ENCODE results near the gene MB.

The MB gene

DNA sequence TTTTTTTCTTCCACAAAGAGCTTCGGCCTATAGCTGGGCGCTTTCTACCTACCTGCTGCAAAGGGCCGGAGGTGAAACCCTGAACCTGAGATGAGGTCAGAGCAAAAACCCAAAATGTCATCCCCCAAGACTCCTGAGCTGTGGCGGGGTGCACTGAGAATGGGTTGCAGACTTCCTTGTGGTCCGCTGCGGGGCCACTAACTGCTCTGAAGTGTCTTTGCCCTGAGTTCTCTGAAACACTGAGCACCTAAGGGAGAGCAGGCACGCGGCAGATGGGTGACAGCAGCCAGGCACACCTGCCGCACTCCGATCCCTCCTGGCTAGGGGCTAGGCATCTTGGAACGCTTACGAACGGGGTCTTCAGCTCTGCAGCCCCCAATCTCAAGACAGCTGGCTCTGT, 47.2 kb downstream of the MB start:
- DNase-seq, result no peak

DNA sequence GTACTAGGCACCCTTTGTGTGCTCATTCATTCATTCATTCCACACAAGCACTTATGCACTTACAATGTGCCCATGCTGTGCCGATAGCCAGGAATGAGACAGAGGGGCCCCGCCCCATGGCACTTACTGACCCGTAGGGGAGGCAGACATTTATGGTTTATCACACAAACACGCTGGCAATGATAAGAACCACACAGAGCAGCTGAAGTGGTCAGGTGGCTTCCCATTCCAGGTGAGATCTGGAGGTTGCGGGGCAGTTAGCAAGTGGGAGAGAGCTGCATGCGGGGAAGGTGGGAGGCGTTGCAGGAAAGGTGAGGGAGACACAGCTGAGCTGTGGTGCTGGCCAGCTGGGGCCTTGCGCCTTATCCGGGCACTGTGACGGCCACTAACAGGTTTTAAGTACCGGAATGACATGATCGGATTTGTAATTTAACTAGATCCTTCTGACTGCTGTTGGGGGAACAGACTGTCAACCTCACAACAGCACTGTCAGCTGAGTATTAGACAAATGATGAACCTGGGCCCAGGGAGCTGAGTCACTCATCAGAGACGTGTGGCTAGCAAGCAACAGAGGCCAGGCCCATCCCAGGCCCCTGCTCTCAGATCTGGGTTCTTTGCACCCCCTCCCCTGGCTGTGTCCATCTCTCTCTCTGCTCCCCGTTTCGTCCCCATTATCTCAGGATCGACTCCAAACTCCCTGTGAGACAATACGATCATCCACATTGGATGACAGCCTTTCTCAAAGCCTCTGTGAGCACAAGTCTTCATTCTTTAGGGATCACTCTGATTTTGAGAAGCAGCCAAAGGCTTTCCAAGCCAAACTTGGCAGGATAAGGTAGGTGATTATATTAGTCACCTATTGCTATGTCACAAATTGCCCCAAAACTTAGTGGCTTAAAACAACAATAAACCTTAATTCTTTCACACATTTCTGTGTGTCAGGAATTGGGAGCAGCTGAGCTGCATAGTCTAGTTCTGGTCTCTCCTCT, 48.1 kb downstream of the MB start:
- DNase-seq, result no peak

DNA sequence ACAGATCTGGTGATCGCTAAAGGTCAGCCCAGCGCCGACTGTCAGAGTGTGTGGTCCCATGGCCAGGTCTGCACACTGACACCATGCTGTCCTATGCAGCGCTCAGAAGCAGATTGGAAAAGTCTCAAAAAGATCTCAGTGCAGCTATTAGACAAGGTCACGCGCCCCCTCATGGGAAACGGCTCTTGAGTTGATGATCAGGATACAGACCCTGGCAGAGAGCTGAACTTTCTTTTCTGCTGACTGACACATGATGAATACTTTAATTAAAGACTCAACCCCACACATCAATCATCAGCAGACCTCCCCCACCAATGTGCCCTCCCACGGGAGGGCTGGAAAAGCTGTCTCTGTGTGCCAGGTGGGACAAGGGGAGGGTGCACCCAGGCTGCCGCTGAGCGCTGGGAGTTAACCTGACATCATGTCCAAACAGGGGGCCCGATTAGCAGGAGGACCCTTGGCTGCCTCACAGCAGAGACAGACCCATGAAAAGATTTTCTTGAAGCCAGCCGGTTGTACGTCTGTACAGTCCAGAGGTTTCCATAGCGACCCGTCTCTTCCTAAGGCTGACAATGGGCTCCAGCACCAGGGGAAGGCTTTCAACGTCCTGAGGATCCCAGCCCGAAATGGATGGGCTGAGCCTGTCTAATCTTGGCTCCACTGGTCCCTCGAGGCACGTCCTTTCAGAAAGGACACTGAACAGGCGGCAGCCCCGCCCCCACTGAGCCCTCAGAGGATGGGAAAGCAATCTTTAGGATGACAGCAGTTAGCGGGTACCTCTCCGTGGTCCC, 49.6 kb downstream of the MB start:
- no peak for DNase-seq

- no peak for DNase-seq
Measured at GRCh38 chr22:35564975-35565867, 51.9 kb downstream of the MB start.

DNA sequence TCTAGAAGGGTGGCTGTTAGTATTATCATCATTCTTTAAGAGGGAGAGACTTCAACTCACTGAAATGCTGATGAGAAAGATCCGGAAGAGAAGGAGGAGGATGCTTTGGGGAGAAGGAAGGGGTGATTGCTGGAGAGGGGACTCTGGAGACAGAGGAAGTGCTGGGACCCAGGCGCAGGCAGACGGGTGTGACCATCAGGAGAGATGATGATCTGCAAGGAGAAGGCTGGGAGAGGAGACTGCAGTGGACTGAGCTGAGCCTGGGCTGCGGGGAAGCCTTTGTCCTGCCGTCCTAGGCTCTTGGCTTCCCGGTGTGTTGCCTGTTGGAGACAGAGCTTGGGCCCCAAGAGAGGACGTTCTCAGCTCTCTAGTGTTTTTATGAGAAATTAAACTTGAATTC, 53.9 kb downstream of the MB start:
- DNase-seq, result no peak

DNA sequence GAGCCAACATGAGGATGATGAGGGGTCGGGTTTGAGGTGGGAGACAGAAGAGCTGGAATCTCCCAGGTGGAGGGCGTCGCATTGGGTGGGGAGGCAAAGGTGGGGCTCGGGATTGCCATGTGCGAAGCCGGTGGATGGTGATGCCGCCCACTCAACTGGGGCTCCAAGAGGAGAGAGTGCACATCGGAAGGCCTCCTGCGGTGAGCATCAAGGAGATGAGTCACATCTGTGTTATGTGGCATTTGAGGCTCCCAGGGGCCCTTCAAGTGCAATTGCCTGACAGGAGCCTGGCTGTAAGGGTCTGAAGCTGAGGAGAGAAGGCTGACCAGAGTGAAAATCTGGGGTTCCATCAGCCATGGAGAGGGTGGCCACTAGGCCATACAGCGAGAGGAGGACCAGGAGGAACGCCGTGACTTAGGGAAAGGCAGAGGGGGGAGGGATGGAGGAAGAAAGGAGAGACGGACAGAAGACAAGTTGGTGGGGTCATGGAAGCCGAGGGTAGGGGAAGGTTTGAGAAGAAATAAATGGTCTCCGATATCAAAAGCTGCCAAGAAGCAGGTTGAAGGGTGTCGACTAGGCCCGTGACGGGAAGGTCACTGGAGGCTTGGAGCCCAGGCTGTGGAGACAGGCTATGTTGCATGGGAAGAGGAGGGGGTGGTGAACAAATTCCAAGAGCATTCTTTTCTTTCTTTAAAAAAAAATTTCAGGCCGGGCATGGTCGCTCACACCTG, 55.2 kb downstream of the MB start:
- DNase-seq, result no peak

- DNase-seq, result no peak
Measured at GRCh38 chr22:35560824-35561223, 56.3 kb downstream of the MB start.

DNA sequence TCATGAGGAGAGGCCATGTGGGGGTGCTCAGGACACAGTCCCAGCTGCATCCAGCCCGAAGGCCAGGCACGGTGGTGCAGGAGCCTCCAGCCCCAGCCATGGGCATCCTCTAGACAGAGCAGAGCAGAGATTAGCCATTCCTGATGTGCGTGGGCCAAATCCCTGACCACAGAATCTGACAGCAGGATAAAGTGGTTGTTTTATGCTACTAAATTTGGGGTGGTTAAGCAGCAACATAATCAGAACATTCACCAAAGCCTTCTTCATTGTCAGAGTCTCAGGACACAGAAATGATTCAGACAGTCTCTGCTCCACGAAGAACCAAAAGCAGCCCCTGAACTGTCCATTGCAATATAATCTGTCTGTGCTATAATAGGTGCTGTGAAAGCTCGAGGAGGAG, 56.8 kb downstream of the MB start:
- DNase-seq, result no peak

GRCh38 chr22:35559354-35560005, 57.6 kb downstream of the MB start:
- DNase-seq, result no peak

DNA sequence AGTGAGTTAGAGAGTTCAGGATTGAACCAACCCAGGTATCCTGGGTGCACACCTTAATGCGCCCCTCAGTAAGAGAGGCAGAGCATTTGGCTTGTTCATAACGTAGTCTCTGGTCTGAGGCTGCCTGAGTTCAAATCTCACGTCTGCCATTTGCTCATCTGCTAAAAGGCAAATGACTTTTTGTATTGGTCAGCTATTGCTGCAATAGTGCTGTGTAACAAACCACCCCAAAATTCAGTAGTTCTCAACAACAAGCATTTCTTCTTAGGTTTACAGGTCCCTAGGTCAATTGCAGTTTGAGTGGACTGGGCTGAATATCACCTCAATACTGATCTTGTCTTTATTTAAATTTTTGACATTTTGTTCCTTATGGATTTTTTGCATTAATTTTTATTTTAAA, 58.4 kb downstream of the MB start:
- no peak for DNase-seq

DNA sequence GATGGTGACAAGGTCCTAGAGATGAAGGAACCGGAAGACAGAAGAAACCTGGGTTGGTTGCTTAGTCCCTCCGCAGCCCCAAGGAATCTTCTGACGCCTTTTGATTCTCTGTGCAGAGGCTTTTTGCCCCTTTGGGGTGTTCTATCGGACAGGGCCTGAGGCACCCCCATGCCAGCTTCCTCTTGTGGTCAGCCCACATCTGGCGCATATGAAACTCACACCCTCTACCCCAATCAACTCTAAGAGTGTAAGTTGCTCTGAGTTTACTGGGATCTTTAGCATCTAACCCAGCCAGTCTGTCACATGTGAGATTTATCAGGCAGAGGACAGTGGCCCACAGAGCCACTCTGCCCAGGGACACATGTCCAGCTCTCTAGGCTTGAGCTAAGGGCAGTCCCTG, 59.1 kb downstream of the MB start:
- DNase-seq, result no peak
